Measurements from ENCODE around the gene MPRIP. TPM values are rescaled to one million over a fixed set of nuclear protein-coding genes. Genes with fewer than 3 reads are reported as not detected.

The MPRIP gene
- total RNA-seq, 1 experiment from 2014 or later, result 132 TPM

- Histone ChIP-seq H3K79me2 (ENCODE audit: insufficient read depth, low read length) (no peaks in the 10 kb centered on the region), H2BK12ac (ENCODE audit: insufficient read length, low read depth, low read length) (no peak overlapping the region), H3K14ac (ENCODE audit: insufficient read depth, low read length) (no peak overlapping the region), H3K4me2 (ENCODE audit: insufficient read depth, insufficient read length, low read length) (no peak overlapping the region), H3K56ac (ENCODE audit: insufficient read length, low read depth, low read length) (no peak overlapping the region), H2AFZ (ENCODE audit: low read length) (no peak overlapping the region), H4K91ac (ENCODE audit: insufficient read length, low read depth, low read length) (no peak overlapping the region), H3K4me1 (ENCODE audit: insufficient read depth, low read length) (no peaks in the 10 kb centered on the region), H2BK20ac (ENCODE audit: low read depth, low read length, poor library complexity, severe bottlenecking) (no peak overlapping the region), H3K27ac (ENCODE audit: insufficient read length, low read depth, low read length) (no peak overlapping the region), H3K18ac (ENCODE audit: insufficient read length, low read depth, low read length) (no peak overlapping the region), H3T11ph (ENCODE audit: low read length) (no peak overlapping the region), H2BK15ac (ENCODE audit: low read depth, low read length) (no peak overlapping the region), H2BK120ac (ENCODE audit: low read depth, low read length, poor library complexity, severe bottlenecking) (no peak overlapping the region), H3K9ac (ENCODE audit: extremely low read depth, insufficient read length, low read length) (no peak overlapping the region), H4K8ac (replicated peaks; ENCODE audit: insufficient read length, low read depth, low read length) (no peak overlapping the region), H3K23ac (ENCODE audit: insufficient read length, low read depth, low read length) (no peak overlapping the region), H2BK5ac (ENCODE audit: insufficient read length, low read length) (no peak overlapping the region), H2AK5ac (ENCODE audit: insufficient read length, low read length) (no peak overlapping the region), H3K9me3 (ENCODE audit: control insufficient read depth, low read depth, low read length) (no peaks in the 10 kb centered on the region), H3K23me2 (ENCODE audit: insufficient read length, low read depth, low read length, poor library complexity, severe bottlenecking) (no peaks in the 10 kb centered on the region), H3K27me3 (ENCODE audit: insufficient read depth, low read length) (no peaks in the 10 kb centered on the region), H3K79me1 (ENCODE audit: insufficient read depth, low read depth, low read length, poor library complexity, severe bottlenecking) (no peaks in the 10 kb centered on the region), H3K4ac (ENCODE audit: low read depth, low read length) (no peak overlapping the region), H4K5ac (ENCODE audit: insufficient read length, low read depth, low read length) (no peak overlapping the region), H4K20me1 (ENCODE audit: control insufficient read depth, insufficient read depth, insufficient read length) (no peaks in the 10 kb centered on the region)
- H3K27me3 Mint-ChIP-seq (ENCODE audit: low read depth), result no peaks in the 10 kb centered on the region
- TF ChIP-seq CTCF (conservative IDR thresholded peaks at IDR 0.05), result no peak
- H3K9me3 Mint-ChIP-seq, result no peaks in the 10 kb centered on the region
- H3K27ac Mint-ChIP-seq, result 0 out of 7 replicates have a peak overlapping the region, but pooled peaks of 1 of the 3 experiments have one; percentile 70
- no CpG with 5 or more reads among the region's 8 CpGs for WGBS (ENCODE audit: extremely low coverage, insufficient read length, low lambda C conversion rate)
- DNase-seq, result no peak
- peaks cover 31 to 69% (median 64%) of the 10 kb centered on the region in 3 experiments for H3K36me3 Mint-ChIP-seq (ENCODE audit: insufficient read depth in 1 of 3, low read depth in 3 of 3)
- H3K4me3 Mint-ChIP-seq, result no peak overlapping the region
- H3K4me1 Mint-ChIP-seq, result no peaks in the 10 kb centered on the region
Measured at GRCh38 chr17:17151962-17152361, 109.7 kb downstream of the MPRIP start.

All from H9 (cell line).